ENCODE data around the gene ZNF580.

Gene ZNF580

DNA sequence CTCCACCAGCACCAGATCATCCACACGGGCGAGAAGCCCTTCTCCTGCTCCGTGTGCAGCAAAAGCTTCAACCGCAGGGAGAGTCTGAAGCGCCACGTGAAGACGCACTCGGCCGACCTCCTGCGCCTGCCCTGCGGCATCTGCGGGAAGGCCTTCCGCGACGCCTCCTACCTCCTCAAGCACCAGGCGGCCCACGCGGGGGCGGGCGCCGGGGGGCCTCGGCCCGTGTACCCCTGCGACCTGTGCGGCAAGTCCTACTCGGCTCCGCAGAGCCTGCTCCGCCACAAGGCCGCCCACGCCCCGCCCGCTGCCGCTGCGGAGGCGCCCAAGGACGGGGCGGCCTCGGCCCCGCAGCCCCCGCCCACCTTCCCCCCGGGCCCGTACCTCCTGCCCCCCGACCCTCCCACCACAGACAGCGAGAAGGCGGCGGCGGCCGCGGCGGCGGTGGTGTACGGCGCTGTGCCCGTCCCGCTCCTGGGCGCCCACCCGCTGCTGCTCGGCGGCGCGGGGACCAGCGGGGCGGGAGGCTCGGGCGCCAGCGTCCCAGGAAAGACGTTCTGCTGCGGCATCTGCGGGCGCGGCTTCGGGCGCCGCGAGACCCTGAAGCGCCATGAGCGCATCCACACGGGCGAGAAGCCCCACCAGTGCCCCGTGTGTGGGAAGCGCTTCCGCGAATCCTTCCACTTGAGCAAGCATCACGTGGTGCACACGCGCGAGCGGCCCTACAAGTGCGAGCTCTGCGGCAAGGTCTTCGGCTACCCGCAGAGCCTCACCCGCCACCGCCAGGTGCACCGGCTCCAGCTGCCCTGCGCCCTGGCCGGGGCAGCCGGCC is 25.9 kb upstream of the ZNF580 start:
- H3K4me3 ChIP-seq (ENCODE audit: low read length), result no peak overlapping the region
- no peak for TF ChIP-seq ZNF274 (IDR thresholded peaks at IDR 0.05; ENCODE audit: low read depth, low read length)

DNA sequence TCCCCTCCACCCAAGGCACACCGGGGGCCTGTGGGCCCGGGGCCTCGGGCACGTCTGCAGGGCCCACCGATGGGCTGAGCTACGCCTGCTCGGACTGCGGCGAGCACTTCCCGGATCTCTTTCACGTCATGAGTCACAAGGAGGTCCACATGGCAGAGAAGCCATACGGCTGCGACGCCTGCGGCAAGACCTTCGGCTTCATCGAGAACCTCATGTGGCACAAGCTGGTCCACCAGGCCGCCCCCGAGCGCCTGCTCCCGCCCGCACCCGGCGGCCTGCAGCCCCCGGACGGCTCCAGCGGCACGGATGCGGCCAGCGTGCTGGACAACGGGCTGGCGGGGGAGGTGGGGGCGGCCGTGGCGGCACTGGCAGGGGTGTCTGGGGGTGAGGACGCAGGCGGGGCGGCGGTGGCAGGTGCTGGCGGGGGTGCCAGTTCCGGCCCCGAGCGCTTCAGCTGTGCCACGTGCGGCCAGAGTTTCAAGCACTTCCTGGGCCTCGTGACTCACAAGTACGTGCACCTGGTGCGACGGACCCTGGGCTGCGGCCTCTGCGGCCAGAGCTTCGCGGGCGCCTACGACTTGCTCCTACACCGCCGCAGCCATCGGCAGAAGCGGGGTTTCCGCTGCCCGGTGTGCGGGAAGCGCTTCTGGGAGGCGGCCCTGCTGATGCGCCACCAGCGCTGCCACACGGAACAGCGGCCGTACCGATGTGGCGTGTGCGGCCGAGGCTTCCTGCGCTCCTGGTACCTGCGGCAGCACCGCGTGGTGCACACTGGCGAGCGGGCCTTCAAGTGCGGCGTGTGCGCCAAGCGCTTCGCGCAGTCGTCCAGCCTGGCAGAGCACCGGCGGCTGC is 25.0 kb upstream of the ZNF580 start:
- TF ChIP-seq ZNF274 (IDR thresholded peaks at IDR 0.05; ENCODE audit: low read depth, low read length), result no peak
- H3K4me3 ChIP-seq (ENCODE audit: low read length), result no peak overlapping the region

DNA sequence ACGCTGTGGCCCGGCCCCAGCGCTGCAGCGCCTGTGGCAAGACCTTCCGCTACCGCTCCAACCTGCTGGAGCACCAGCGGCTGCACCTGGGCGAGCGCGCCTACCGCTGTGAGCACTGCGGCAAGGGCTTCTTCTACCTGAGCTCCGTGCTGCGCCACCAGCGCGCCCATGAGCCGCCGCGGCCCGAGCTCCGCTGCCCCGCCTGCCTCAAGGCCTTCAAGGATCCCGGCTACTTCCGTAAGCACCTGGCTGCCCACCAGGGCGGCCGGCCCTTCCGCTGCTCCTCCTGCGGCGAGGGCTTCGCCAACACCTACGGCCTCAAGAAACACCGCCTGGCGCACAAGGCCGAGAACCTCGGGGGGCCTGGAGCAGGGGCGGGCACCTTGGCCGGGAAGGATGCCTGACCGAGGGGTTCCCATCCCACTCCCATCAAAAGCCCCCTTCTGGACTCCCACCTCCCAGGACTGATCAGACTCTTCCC is 24.4 kb upstream of the ZNF580 start:
- no peak overlapping the region for H3K4me3 ChIP-seq (ENCODE audit: low read length)
- TF ChIP-seq ZNF274 (IDR thresholded peaks at IDR 0.05; ENCODE audit: low read depth, low read length), result no peak

DNA sequence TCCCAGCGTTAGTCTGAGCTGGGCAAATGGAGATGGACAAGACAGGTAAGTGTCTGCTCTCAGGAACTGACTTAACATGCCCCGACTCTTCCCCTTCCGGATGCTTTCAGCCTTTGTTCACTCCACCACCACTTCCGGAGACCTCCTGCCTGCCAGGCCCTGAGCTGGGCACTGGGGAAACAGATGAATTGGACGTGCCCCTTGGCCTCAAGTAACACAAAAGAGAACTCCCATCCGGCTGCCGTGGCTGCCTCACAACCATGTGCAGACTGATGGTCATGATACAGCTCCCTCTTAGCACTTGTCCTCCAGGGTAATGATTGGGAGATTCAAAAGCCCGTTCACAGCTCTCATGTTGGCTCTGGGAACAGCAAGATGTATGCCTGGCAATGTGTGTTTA is 23.4 kb upstream of the ZNF580 start:
- no peak for TF ChIP-seq ZNF274 (IDR thresholded peaks at IDR 0.05; ENCODE audit: low read depth, low read length)
- no peak overlapping the region for H3K4me3 ChIP-seq (ENCODE audit: low read length)

DNA sequence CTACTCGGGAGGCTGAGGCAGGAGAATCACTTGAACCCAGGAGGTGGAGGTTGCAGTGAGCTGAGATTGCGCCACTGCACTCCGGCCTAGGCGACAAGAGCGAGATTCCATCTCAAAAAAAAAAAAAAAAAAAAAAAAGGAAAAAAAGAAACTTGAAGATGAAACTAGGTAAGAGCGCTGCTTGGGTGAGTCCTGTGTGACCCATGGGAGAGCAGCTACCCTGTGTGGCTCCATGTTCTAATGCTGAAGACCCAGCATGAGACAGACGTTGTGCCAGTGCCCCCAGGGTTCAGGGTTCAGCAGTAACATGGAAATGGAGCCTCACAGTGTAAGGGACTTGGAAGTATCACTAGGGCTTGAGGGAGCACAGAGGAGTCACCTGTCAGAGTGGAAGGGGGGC is 22.4 kb upstream of the ZNF580 start:
- TF ChIP-seq ZNF274 (IDR thresholded peaks at IDR 0.05; ENCODE audit: low read depth, low read length), result no peak
- no peak overlapping the region for H3K4me3 ChIP-seq (ENCODE audit: low read length)

DNA sequence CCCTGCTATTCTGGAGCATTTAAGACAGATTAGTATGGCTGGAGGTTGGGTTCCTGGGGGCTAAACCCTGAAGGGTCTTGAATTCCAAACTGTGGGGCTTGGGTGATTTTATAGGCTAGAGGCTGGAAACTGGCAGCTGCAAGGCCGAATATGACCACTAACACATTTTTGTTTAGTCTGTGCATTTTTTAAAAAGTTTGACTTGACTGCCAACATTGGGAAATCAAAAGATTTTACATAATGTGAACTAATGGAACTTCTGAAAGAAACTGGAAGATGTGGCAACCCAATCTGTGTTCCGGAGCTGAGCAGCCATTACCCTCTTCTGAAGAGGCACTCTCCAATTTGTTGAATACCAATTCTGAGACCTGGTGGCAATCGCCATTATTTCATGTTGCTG is 21.5 kb upstream of the ZNF580 start:
- H3K4me3 ChIP-seq (ENCODE audit: low read length), result no peak overlapping the region
- no peak for TF ChIP-seq ZNF274 (IDR thresholded peaks at IDR 0.05; ENCODE audit: low read depth, low read length)

DNA sequence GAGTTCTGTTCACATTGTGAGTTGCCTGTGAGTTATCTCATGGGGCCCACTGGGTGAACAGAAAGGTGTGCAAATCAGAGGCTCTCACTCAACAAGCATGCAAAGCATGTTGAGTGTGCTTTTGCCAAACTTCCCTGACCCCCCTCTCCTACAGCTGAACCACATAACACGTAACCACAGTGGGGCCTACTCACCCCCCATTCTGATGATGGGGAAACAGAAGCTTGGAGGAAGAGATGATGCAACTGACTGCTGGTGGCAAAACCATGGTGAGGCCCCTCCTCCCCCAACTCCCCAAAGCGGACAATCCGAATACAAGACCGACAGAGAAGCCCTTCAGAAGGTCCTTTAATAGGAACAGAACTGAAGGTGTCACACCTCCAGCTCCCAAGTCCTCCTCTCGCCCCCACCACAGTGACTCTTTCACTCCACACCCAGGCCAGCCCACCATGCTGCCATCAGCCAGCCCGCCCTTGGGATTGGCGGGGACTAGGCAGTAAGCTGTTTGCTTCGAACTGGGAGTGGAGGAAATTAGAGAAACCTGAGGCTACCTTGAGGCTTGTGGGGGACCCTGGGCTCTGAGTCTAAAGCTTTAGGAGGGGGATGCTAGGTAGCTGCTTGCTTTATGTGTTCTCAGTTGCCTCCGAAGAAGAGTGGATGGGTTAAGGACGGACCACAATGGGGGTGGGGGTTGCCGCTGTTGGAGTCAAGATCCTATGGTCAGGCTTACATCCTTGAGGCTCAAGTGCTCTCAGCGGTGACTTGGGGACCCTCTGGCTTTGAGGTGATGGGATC is 20.2 kb upstream of the ZNF580 start:
- no peak overlapping the region for H3K4me3 ChIP-seq (ENCODE audit: low read length)
- no peak for TF ChIP-seq ZNF274 (IDR thresholded peaks at IDR 0.05; ENCODE audit: low read depth, low read length)

DNA sequence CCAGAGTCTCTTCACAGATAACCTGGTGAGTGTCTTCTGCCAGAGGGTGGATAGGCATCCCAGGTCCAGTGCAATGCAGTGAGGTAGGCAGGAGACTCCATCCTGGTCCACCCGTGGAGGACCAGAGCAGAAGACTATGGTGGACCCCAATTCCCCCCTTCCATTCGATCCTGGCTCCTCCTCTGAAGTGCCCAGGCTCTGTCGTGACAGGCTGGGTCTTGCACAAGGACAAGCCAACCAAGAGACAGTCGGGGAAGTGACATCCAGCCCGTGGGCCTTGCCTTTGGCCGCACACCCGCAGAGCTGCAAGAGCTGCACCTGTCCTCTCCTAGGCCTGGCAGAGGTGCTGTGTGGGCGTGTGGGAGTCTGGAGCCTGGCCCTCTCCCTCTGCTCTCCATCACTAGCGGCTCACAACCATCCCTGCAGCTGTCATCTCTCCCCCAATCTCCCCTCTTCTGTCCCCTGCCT is 19.6 kb upstream of the ZNF580 start:
- no peak for TF ChIP-seq ZNF274 (IDR thresholded peaks at IDR 0.05; ENCODE audit: low read depth, low read length)
- H3K4me3 ChIP-seq (ENCODE audit: low read length), result no peak overlapping the region

DNA sequence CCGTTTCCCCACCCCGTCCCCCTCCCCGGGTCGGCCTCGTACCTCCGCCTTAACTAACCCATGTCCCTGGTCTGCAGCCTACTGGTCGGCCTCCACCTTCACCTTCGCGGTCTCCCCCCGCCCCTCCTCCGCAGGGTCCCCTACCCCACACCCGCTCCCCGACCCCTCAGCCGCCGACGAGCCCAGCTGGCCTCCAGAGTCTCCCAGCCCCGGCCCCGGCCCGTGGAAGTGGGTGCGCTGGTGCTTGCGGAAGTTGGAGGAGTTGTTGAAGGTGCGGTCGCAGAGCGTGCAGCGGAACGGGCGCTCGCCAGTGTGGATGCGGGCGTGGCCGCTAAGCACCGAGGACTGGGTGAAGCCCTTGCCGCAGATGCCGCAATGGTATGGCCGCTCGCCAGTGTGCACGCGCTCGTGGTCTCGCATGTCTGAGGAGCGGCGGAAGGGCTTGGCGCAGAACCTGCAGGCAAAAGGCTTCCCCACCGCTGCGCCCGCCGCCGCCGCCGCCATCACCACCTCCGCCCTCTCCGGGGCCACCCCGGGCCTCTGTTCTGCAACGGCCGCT is 19.1 kb upstream of the ZNF580 start:
- no peak overlapping the region for H3K4me3 ChIP-seq (ENCODE audit: low read length)
- no peak for TF ChIP-seq ZNF274 (IDR thresholded peaks at IDR 0.05; ENCODE audit: low read depth, low read length)

DNA sequence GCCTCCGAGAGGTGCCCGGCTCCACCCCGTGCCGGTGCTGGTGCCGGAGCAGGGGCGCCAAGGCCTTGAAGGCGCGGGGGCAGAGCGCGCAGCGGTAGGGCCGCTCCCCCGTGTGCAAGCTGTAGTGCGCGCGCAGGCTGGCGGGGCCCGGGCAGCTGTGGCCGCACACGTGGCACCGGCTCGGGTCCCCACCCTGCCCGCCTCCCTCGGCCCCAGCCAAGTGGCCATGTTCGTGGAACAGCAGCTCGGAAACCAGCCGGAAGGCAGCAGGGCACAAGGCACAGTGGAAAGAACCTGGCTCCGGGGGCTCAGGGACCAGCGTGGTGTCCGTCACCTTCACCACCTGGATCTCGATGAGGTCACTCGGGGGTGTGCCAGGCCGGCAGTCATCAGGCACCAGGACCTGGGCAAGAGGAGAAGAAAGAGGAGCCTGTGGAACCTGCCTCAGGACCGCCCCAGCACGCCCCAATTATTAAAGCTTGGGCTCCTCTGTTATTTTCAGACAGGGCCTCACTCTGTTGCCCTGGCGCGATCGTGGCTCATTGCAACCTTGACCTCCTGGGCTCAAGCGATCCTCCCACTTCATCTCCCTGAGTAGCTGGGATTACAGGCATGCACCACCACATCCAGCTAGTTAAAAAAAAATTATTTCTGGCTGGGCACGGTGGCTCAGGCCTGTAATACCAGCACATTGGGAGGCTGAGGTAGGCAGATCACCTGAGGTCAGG is 18.4 kb upstream of the ZNF580 start:
- no peak for TF ChIP-seq ZNF274 (IDR thresholded peaks at IDR 0.05; ENCODE audit: low read depth, low read length)
- no peak overlapping the region for H3K4me3 ChIP-seq (ENCODE audit: low read length)

DNA sequence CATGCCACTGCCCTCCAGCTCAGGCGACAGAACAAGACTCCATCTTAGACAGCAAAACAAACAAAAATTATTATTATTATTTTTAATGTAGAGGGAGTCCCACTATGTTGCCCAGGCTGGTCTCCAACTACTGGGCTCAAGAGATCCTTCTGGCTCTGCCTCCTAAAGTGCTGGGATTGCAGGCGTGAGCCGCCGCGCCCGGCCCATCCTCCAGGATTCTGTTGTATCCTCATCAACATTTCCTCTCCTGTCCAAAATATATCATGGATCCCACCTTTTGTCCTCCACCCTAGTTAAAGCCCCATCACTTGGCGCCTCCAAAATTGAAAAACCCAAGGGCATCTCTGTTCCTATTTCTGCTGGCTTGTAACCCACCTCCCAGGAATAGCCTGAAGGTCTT is 17.7 kb upstream of the ZNF580 start:
- H3K4me3 ChIP-seq (ENCODE audit: low read length), result no peak overlapping the region
- TF ChIP-seq ZNF274 (IDR thresholded peaks at IDR 0.05; ENCODE audit: low read depth, low read length), result no peak

DNA sequence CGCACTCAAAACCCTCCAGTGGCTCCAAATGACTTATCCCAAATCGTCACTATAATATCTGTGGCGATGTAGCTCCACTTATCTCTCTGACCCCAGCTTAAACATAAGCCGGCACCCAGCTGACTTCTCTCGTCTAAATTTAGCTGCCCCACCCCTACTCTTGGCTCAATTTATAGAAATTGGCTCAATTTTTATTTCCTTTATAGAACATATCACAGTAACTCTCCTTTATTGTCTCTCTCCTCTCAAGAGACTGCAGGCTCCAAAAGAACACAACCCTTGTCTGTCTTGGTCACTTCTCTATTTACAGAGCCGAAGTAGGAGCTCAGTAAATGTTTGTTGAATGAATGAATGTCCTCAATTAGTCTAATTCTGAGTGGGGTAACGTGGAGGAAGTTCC is 17.2 kb upstream of the ZNF580 start:
- no peak for TF ChIP-seq ZNF274 (IDR thresholded peaks at IDR 0.05; ENCODE audit: low read depth, low read length)
- H3K4me3 ChIP-seq (ENCODE audit: low read length), result peak overlapping the region; percentile 34; the same call in 1 of the 2 replicates

All from GM08714 (cell line).